Sciatic nerve (tissue), 2 donors: ENCODE measurements around the gene ATOH7. TPM values are rescaled to one million over a fixed set of nuclear protein-coding genes. Genes with fewer than 3 reads are reported as not detected.

Source experiments
- ATAC-seq: fragments of 200-7000 bp; cut with Tn5 transposase; one replicate; pipeline ENCODE4 v1.9.1; 2020; ENCODE audit warnings: mild to moderate bottlenecking, moderate library complexity
- DNase-seq: peaks from one replicate; pipeline ENCODE4 v3.0.0-alpha.2; 2020; ENCODE audit warnings: low spot score
- intact Hi-C: fragments of 100-400 bp; cut with DNase I; formaldehyde crosslinking; loops from one replicate; pipeline ENCODE4 v1.14.2; 2022
- total RNA-seq: library from RNA; stranded (reverse); fragmentation: NEBNext Ultra II Directional; extraction: Animal tissue kit (Norgen Biotek cat#: 25700); gene quantifications from one replicate; pipeline ENCODE4 v1.2.1, GENCODE V29; 2021
- donor health status: DM: no; HTN: no; CAD: no.
- donor health status: DM: no; HTN: no; CAD: no.

ATOH7 gene
- total RNA-seq, 1 donor from 2014 or later, result 0.22 TPM

GRCh38 chr10:68192113-68192512 is 39.8 kb downstream of the ATOH7 start:
- intact Hi-C loops, result no loop called here
- ATAC-seq, result no peak
- no peak for DNase-seq

- intact Hi-C loops, result no loop called here
- ATAC-seq (no peak), DNase-seq (no peak)
Measured at GRCh38 chr10:68188835-68189234, 43.1 kb downstream of the ATOH7 start.

- intact Hi-C loops, result no loop called here
- DNase-seq (no peak), ATAC-seq (no peak)
Measured at GRCh38 chr10:68185085-68185484, 46.8 kb downstream of the ATOH7 start.

DNA sequence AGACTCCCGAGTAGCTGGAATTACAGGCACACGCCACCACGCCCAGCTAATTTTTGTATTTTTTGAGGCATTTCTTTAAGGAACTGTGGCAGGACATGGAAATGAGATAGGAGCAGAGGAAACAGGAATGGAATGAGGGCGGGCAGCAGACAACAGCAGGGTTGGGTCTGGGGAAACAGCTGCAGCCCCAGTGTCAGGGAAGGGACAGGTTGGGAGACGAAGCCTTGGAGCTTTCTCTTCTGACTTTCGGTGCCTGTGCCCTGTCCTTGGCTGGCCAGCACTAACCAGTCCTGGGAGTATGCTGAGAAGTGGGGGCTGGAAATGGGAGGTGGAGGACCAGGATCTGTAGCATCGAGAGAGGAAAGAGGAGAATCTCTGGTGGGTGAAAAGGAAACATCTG is 47.4 kb downstream of the ATOH7 start:
- intact Hi-C loops, result no loop called here
- ATAC-seq (no peak), DNase-seq (no peak)

Other genes starting within 250 kb of the ATOH7 start
- 95.1 TPM for gene HERC4, start 156.8 kb downstream of the ATOH7 start, total RNA-seq
- gene MYPN, start 122.6 kb downstream of the ATOH7 start, total RNA-seq, result 0.13 TPM
- 140 TPM for gene HNRNPH3, start 100.0 kb upstream of the ATOH7 start, total RNA-seq
- gene PBLD, start 100.8 kb upstream of the ATOH7 start, total RNA-seq, result 4.7 TPM
- gene RUFY2, start 175.2 kb upstream of the ATOH7 start, total RNA-seq, result 52.3 TPM
- 6.7 TPM for gene DNA2, start 239.9 kb upstream of the ATOH7 start, total RNA-seq